IMR-90 (cell line): Measurements from ENCODE around the gene SERHL2. TPM values are rescaled to one million over a fixed set of nuclear protein-coding genes. Genes with fewer than 3 reads are reported as not detected.

Experiments
- ATAC-seq: fragments of 200-7000 bp; cut with Tn5 transposase; 2 replicates; pipeline ENCODE4 v1.9.1; 2020; ENCODE audit warnings: low read depth, mild to moderate bottlenecking, moderate library complexity
- BruUV-seq: library from RNA; stranded (reverse); fragments of 400-500 nt; replicated peaks from 2 replicates; lab custom pipeline; 2021; lab: Mats Ljungman, UMichigan
- CTCF ChIA-PET: fragments of 300-600 bp; formaldehyde crosslinking; extraction: SDS; loops from one replicate; lab custom pipeline; 2021; ENCODE audit warnings: antibody characterized with exemption; lab: Yijun Ruan, JAX
- POLR2A ChIA-PET: fragments of 300-600 bp; sonication (Branson Sonifier 250); formaldehyde crosslinking; loops from one replicate; lab custom pipeline; 2022; ENCODE audit warnings: antibody characterized with exemption; ENCODE audit not compliant: unreplicated experiment; lab: Charles Lee
- DNase-seq: peaks from one replicate; pipeline ENCODE4 v3.0.0; 2013
- H2AFZ ChIP-seq: replicated peaks from 2 replicates; pipeline ENCODE3; 2013; ENCODE audit warnings: low read length, mild to moderate bottlenecking; ENCODE audit not compliant: poor library complexity
- H2AK5ac ChIP-seq: 2 replicates; pipeline ENCODE4 v1.6.1; 2013; ENCODE audit warnings: low read depth, low read length, inconsistent platforms
- H2AK9ac ChIP-seq: replicated peaks from 2 replicates; pipeline ENCODE3; 2013; ENCODE audit warnings: mild to moderate bottlenecking, low read depth, low read length, moderate library complexity; ENCODE audit not compliant: poor library complexity
- H2BK120ac ChIP-seq: 2 replicates; pipeline ENCODE4 v1.6.1; 2013; ENCODE audit warnings: low read depth, low read length, inconsistent platforms
- H2BK15ac ChIP-seq: 3 replicates; pipeline ENCODE4 v1.6.1; 2013; ENCODE audit warnings: low read depth, low read length, inconsistent platforms
- H2BK20ac ChIP-seq: 2 replicates; pipeline ENCODE4 v1.6.1; 2013; ENCODE audit warnings: low read depth, mild to moderate bottlenecking, inconsistent platforms, low read length, moderate library complexity
- H2BK5ac ChIP-seq: 2 replicates; pipeline ENCODE4 v1.6.1; 2013; ENCODE audit warnings: mild to moderate bottlenecking, low read depth, low read length, inconsistent platforms; ENCODE audit not compliant: poor library complexity, severe bottlenecking
- H3K14ac ChIP-seq: replicated peaks from 2 replicates; pipeline ENCODE4 v1.6.1; 2013; ENCODE audit warnings: low read depth, low read length, inconsistent platforms
- H3K18ac ChIP-seq: 2 replicates; pipeline ENCODE4 v1.6.1; 2013; ENCODE audit warnings: low read depth, low read length, control low read depth
- H3K23ac ChIP-seq: 2 replicates; pipeline ENCODE4 v1.6.1; 2013; ENCODE audit warnings: low read depth, low read length, inconsistent platforms
- H3K27ac ChIP-seq: 2 replicates; pipeline ENCODE4 v1.5.1; 2013; ENCODE audit warnings: mild to moderate bottlenecking, control low read depth, low read length; ENCODE audit not compliant: insufficient read depth
- H3K27me3 ChIP-seq: 2 replicates; pipeline ENCODE4 v1.6.1; 2013; ENCODE audit warnings: low read length; ENCODE audit not compliant: control insufficient read depth, insufficient read depth
- H3K36me3 ChIP-seq: 2 replicates; pipeline ENCODE4 v1.6.1; 2013; ENCODE audit warnings: low read length, mixed read lengths; ENCODE audit not compliant: control insufficient read depth, insufficient read depth
- H3K4ac ChIP-seq: 2 replicates; pipeline ENCODE4 v1.6.1; 2013; ENCODE audit warnings: low read depth, low read length, inconsistent platforms
- H3K4me1 ChIP-seq: 2 replicates; pipeline ENCODE4 v1.6.1; 2013; ENCODE audit warnings: low read length, mixed read lengths; ENCODE audit not compliant: control insufficient read depth, insufficient read depth
- H3K4me2 ChIP-seq: 2 replicates; pipeline ENCODE4 v1.6.1; 2013; ENCODE audit warnings: low read depth, mild to moderate bottlenecking, control low read depth, low read length, moderate library complexity
- H3K4me3 ChIP-seq: 2 replicates; pipeline ENCODE4 v1.5.1; 2013; ENCODE audit warnings: low read depth, mild to moderate bottlenecking, control low read depth, low read length, moderate library complexity; ENCODE audit not compliant: insufficient read depth
- H3K56ac ChIP-seq: 2 replicates; pipeline ENCODE4 v1.6.1; 2013; ENCODE audit warnings: low read length, inconsistent platforms; ENCODE audit not compliant: insufficient read depth; ENCODE audit errors: extremely low read depth
- H3K79me1 ChIP-seq, 2 experiments: 2 replicates each; pipeline ENCODE4 v1.6.1; 2013; ENCODE audit warnings: low read length in 2 of 2, inconsistent platforms in 1 of 2, low read depth in 1 of 2
- H3K9ac ChIP-seq: 2 replicates; pipeline ENCODE4 v1.6.1; 2013; ENCODE audit warnings: low read depth, low read length, control low read depth
- H3K9me1 ChIP-seq: 2 replicates; pipeline ENCODE4 v1.6.1; 2013; ENCODE audit warnings: low read length, inconsistent platforms; ENCODE audit not compliant: insufficient read depth
- H3K9me3 ChIP-seq: 2 replicates; pipeline ENCODE4 v1.6.1; 2013; ENCODE audit warnings: low read length; ENCODE audit not compliant: control insufficient read depth, insufficient read depth
- H4K20me1 ChIP-seq: 2 replicates; pipeline ENCODE4 v1.6.1; 2013; ENCODE audit warnings: low read length, inconsistent platforms; ENCODE audit not compliant: insufficient read depth
- H4K5ac ChIP-seq: 2 replicates; pipeline ENCODE4 v1.6.1; 2013; ENCODE audit warnings: mild to moderate bottlenecking, low read depth, low read length, control low read depth
- H4K8ac ChIP-seq, 2 experiments: 2 replicates each; pipeline ENCODE4 v1.6.1; 2013; ENCODE audit warnings: low read depth in 2 of 2, low read length in 2 of 2, control low read depth in 1 of 2, inconsistent platforms in 1 of 2
- H4K91ac ChIP-seq: 2 replicates; pipeline ENCODE4 v1.6.1; 2013; ENCODE audit warnings: low read depth, low read length, inconsistent platforms; ENCODE audit not compliant: insufficient read depth
- BHLHE40 ChIP-seq: fragments of 150-350 bp; IDR thresholded peaks from 2 replicates; pipeline ENCODE4 v1.6.1; 2016; ENCODE audit warnings: mild to moderate bottlenecking, low read depth, low read length
- FOS ChIP-seq: fragments of 150-350 bp; IDR thresholded peaks from 2 replicates; pipeline ENCODE4 v1.6.1; 2016; ENCODE audit warnings: low read depth, low read length
- MAZ ChIP-seq: IDR thresholded peaks from 2 replicates; pipeline ENCODE4 v1.6.1; 2012; ENCODE audit warnings: low read depth, mild to moderate bottlenecking, low read length, improper control_type of control experiment, moderate library complexity, borderline replicate concordance
- NFE2L2 ChIP-seq: fragments of 150-350 bp; IDR thresholded peaks from 2 replicates; pipeline ENCODE4 v1.6.1; 2016; ENCODE audit warnings: low read depth, mild to moderate bottlenecking, low read length
- POLR2A ChIP-seq: IDR thresholded peaks from 2 replicates; pipeline ENCODE4 v1.6.1; 2012; ENCODE audit warnings: mild to moderate bottlenecking, low read depth, low read length
- RAD21 ChIP-seq: IDR thresholded peaks from 2 replicates; pipeline ENCODE4 v1.6.1; 2012; ENCODE audit warnings: low read length, improper control_type of control experiment
- RFX5 ChIP-seq: IDR thresholded peaks from 2 replicates; pipeline ENCODE4 v1.8.0; 2012; ENCODE audit warnings: low read depth, mild to moderate bottlenecking, low read length, moderate library complexity
- SMC3 ChIP-seq: fragments of 150-350 bp; IDR thresholded peaks from 2 replicates; pipeline ENCODE4 v1.6.1; 2016; ENCODE audit warnings: low read depth, mild to moderate bottlenecking, antibody characterized with exemption, low read length, moderate library complexity
- WGBS, 2 experiments: methylation state at CpG; one replicate each; pipeline versions ENCODE4 v1.1.5 to v1.1.7; 2013; ENCODE audit warnings: missing lambda C conversion rate in 2 of 2; ENCODE audit not compliant: insufficient read length in 1 of 2; ENCODE audit errors: extremely low coverage in 2 of 2; 5-methylcytosine and 5-hydroxymethylcytosine counted together
- dilution Hi-C: fragments of 300-500 bp; cut with HindIII; formaldehyde crosslinking; loops from one replicate; pipeline ENCODE4 v1.14.3; 2018; ENCODE audit warnings: low sequenced_read_pairs; ENCODE audit not compliant: unreplicated experiment
- in situ Hi-C: fragments of 300-500 bp; cut with MboI; formaldehyde crosslinking; loops from 3 replicates; pipeline ENCODE4 v1.14.3; 2019; ENCODE audit warnings: low sequenced_read_pairs, inconsistent platforms, mixed read lengths
- intact Hi-C: fragments of 100-400 bp; cut with micrococcal nuclease; formaldehyde crosslinking; loops from 2 replicates; pipeline ENCODE4 v1.10.0; 2022
- polyA plus RNA-seq, 3 experiments: library from polyadenylated mRNA; depleted of rRNA; stranded (reverse); fragments of >200 nt; gene quantifications; 2 replicates each; pipeline ENCODE4 v1.2.3, GENCODE V29; 2012; ENCODE audit warnings: low replicate concordance in 1 of 3
- total RNA-seq: library from RNA; depleted of rRNA; stranded (reverse); fragments of >200 nt; gene quantifications from 2 replicates; pipeline ENCODE4 v1.2.3, GENCODE V29; 2012
- TF ChIP-seq, protein P1 (sequence below): fragments of 150-350 bp; IDR thresholded peaks from 2 replicates; pipeline ENCODE4 v1.6.1; 2016; ENCODE audit warnings: low read depth, mild to moderate bottlenecking, low read length, moderate library complexity, borderline replicate concordance
- TF ChIP-seq, protein P2 (sequence below): conservative IDR thresholded peaks from 2 replicates; pipeline ENCODE4 v1.5.1; 2012; ENCODE audit warnings: mild to moderate bottlenecking, low read depth, low read length, improper control_type of control experiment
- TF ChIP-seq, protein P3 (sequence below): fragments of 150-350 bp; IDR thresholded peaks from 2 replicates; pipeline ENCODE4 v1.6.1; 2017; ENCODE audit warnings: mild to moderate bottlenecking, antibody characterized with exemption, low read length, low read depth

SERHL2 gene
- total and polyA plus RNA-seq, 2 of the 4 experiments (the other 2 are of a cell fraction), result 4.5 to 5.0 TPM

DNA sequence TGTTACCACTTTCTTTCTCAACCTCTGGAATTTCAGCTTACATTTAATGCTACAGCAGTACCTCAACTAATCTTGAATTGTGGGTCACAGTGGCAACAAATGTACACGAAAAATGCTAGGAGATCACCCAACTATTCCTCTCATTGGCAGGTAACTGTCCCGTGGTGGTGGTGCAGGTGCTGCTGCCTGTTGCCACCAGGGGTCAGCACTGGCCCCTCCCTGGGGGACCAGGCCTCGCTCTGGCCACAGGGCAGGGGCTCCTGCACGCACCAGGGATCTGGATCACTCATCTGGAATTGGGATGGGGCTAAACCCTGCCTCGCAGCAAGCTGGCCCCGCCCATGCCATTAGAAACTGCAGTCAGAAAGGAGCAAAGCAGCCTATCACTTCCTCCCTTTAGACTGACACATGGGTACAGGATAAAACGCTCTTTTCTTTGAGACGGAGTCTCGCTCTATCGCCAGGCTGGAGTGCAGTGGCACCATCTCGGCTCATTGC, 67.8 kb downstream of the SERHL2 start:
- Histone ChIP-seq H4K8ac (peak overlapping the region in 1 of 2 experiments; percentile 39; a peak in 1 of 4 replicates), H2BK15ac (no peak overlapping the region), H3K23ac (no peak overlapping the region), H3K4me2 (no peak overlapping the region), H3K4me1 (peaks cover 9% of the 10 kb centered on the region), H2BK120ac (no peak overlapping the region), H2AFZ (peak overlapping the region; percentile 73), H3K27me3 (no peaks in the 10 kb centered on the region), H4K5ac (no peak overlapping the region), H3K79me1 (peaks cover 0 to 32% of the 10 kb centered on the region in 2 experiments; a peak in 3 of 4 replicates), H2BK20ac (no peak overlapping the region; the same call in 1 of the 2 replicates), H3K9me3 (no peaks in the 10 kb centered on the region), H3K9me1 (peaks cover 18% of the 10 kb centered on the region; the same call in 1 of the 2 replicates), H3K9ac (no peak overlapping the region), H3K36me3 (peaks cover 35% of the 10 kb centered on the region), H2BK5ac (no peak overlapping the region), H3K4me3 (no peak overlapping the region), H2AK9ac (peak overlapping the region; percentile 87), H2AK5ac (no peak overlapping the region), H3K4ac (no peak overlapping the region), H4K20me1 (peaks cover 22% of the 10 kb centered on the region), H3K27ac (no peak overlapping the region), H3K56ac (no peak overlapping the region), H4K91ac (no peak overlapping the region), H3K14ac (no peak overlapping the region), H3K18ac (no peak overlapping the region)
- dilution Hi-C loops (no loop called here), intact Hi-C loops (loop anchor here (1.0 kb wide), 1 partner anchor 199 kb away; no protein-coding TSS in a partner anchor), in situ Hi-C loops (no loop called here)
- WGBS, 2 experiments, result no CpG with 5 or more reads among the region's 11 CpGs
- peak; percentile 82 for ATAC-seq
- DNase-seq, result peak; percentile 61
- ChIA-PET CTCF (interaction anchor here (0.9 to 1.4 kb wide), 3 partner anchors 14 to 199 kb away, joined by 3 to 8 read pairs (median 4); no protein-coding TSS in a partner anchor), POLR2A (no interaction called here)
- no TSS peak for BruUV-seq
- TF ChIP-seq, protein P1, sequence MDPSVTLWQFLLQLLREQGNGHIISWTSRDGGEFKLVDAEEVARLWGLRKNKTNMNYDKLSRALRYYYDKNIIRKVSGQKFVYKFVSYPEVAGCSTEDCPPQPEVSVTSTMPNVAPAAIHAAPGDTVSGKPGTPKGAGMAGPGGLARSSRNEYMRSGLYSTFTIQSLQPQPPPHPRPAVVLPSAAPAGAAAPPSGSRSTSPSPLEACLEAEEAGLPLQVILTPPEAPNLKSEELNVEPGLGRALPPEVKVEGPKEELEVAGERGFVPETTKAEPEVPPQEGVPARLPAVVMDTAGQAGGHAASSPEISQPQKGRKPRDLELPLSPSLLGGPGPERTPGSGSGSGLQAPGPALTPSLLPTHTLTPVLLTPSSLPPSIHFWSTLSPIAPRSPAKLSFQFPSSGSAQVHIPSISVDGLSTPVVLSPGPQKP, result no peak
- TF ChIP-seq BHLHE40, result no peak
- peak; percentile 79 for TF ChIP-seq RAD21
- TF ChIP-seq MAZ, result no peak; the same call in 1 of the 2 replicates
- TF ChIP-seq, protein P2, sequence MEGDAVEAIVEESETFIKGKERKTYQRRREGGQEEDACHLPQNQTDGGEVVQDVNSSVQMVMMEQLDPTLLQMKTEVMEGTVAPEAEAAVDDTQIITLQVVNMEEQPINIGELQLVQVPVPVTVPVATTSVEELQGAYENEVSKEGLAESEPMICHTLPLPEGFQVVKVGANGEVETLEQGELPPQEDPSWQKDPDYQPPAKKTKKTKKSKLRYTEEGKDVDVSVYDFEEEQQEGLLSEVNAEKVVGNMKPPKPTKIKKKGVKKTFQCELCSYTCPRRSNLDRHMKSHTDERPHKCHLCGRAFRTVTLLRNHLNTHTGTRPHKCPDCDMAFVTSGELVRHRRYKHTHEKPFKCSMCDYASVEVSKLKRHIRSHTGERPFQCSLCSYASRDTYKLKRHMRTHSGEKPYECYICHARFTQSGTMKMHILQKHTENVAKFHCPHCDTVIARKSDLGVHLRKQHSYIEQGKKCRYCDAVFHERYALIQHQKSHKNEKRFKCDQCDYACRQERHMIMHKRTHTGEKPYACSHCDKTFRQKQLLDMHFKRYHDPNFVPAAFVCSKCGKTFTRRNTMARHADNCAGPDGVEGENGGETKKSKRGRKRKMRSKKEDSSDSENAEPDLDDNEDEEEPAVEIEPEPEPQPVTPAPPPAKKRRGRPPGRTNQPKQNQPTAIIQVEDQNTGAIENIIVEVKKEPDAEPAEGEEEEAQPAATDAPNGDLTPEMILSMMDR, result peak; percentile 82
- TF ChIP-seq NFE2L2, result no peak
- no peak for TF ChIP-seq RFX5
- TF ChIP-seq, protein P3, sequence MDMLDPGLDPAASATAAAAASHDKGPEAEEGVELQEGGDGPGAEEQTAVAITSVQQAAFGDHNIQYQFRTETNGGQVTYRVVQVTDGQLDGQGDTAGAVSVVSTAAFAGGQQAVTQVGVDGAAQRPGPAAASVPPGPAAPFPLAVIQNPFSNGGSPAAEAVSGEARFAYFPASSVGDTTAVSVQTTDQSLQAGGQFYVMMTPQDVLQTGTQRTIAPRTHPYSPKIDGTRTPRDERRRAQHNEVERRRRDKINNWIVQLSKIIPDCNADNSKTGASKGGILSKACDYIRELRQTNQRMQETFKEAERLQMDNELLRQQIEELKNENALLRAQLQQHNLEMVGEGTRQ, result peak; percentile 69; the same call in 1 of the 2 replicates
- no peak for TF ChIP-seq POLR2A
- no peak for TF ChIP-seq FOS
- peak; percentile 71 for TF ChIP-seq SMC3
